Heart left ventricle (tissue), 16 donors: Measurements from ENCODE around the gene CMPK2. TPM values are rescaled to one million over a fixed set of nuclear protein-coding genes. Genes with fewer than 3 reads are reported as not detected.

Experiments
- ATAC-seq, 4 donors: fragments of 200-7000 bp; cut with Tn5 transposase; one replicate each; pipeline ENCODE4 v1.9.1; 2020 to 2022; ENCODE audit warnings: moderate library complexity in 4 of 4, mild to moderate bottlenecking in 3 of 4, moderate number of reproducible peaks in 1 of 4
- DNase-seq, 5 donors: peaks; one replicate each; pipeline ENCODE4 v3.0.0-alpha.2; 2020
- H3K27ac ChIP-seq, 12 donors: fragments of 200-600 bp; sonication (generic) in 4 of 12; one replicate each; pipeline versions ENCODE4 v1.5.0 to v1.8.0; 2016 to 2022; ENCODE audit warnings: mild to moderate bottlenecking in 2 of 12
- H3K27me3 ChIP-seq, 9 donors: fragments of 200-600 bp; sonication (generic) in 2 of 9; one replicate each; pipeline versions ENCODE4 v1.5.1 to v1.8.0; 2016 to 2022; ENCODE audit warnings: mild to moderate bottlenecking in 3 of 9
- H3K36me3 ChIP-seq, 9 donors: fragments of 200-600 bp; sonication (generic) in 2 of 9; one replicate each; pipeline versions ENCODE4 v1.5.0 to v1.8.0; 2018 to 2022; ENCODE audit warnings: mild to moderate bottlenecking in 2 of 9
- H3K4me1 ChIP-seq, 12 donors: fragments of 200-600 bp; sonication (generic) in 4 of 12; one replicate each; pipeline versions ENCODE4 v1.5.0 to v1.8.0; 2016 to 2022; ENCODE audit warnings: mild to moderate bottlenecking in 3 of 12
- H3K4me3 ChIP-seq, 12 donors: fragments of 200-600 bp; sonication (generic) in 4 of 12; one replicate each; pipeline versions ENCODE4 v1.5.0 to v1.8.0; 2017 to 2022; ENCODE audit warnings: mild to moderate bottlenecking in 9 of 12, moderate library complexity in 4 of 12
- H3K9me3 ChIP-seq, 12 donors: fragments of 200-600 bp; sonication (generic) in 4 of 12; one replicate each; pipeline versions ENCODE4 v1.5.0 to v1.8.0; 2016 to 2022; ENCODE audit warnings: mild to moderate bottlenecking in 1 of 12
- POLR2A ChIP-seq, 2 donors: fragments of 450-650 bp; IDR thresholded peaks; one replicate each; pipeline ENCODE4 v1.6.1; 2017; ENCODE audit warnings: antibody characterized with exemption in 2 of 2, mild to moderate bottlenecking in 2 of 2, moderate library complexity in 2 of 2
- WGBS, 4 donors: extraction: QIAGEN DNeasy Blood & Tissue Kit in 2 of 4; methylation state at CpG; one replicate each; pipeline versions ENCODE4 v1.1.5 to v1.1.7; 2013 to 2018; 5-methylcytosine and 5-hydroxymethylcytosine counted together
- intact Hi-C, 10 donors: fragments of 100-400 bp; cut with DNase I; formaldehyde crosslinking; loops; one replicate each; pipeline versions ENCODE4 v1.11.1 to v1.14.2; 2022
- polyA plus RNA-seq, 2 donors: library from polyadenylated mRNA; stranded (reverse); fragments of 200-250 nt; gene quantifications; one replicate each; pipeline ENCODE4 v1.2.3, GENCODE V29; 2013
- total RNA-seq, 9 donors: library from RNA; depleted of rRNA in 2 of 9; stranded (reverse); fragments of >200 nt in 2 of 9; fragmentation: NEBNext Ultra II Directional in 3 of 9; extraction: Animal tissue kit (Norgen Biotek cat#: 25700) in 3 of 9; gene quantifications; one replicate each; pipeline versions ENCODE4 v1.1.0 to v1.2.4, GENCODE V29; 2016 to 2023
- TF ChIP-seq, protein P1 (sequence below), 12 donors: fragments of 200-600 bp; sonication (generic) in 4 of 12; IDR thresholded peaks; one replicate each; pipeline versions ENCODE4 v1.5.0 to v1.8.0; 2018 to 2022; ENCODE audit warnings: antibody characterized with exemption in 12 of 12, mild to moderate bottlenecking in 5 of 12
- donor health status: ischemic (EF 13 %, LVEDD 7.1; RV severe dilation, severe dysfunction).
- donor health status: healthy with polysubstance abuse.
- donor health status: DM: no; HTN: yes; CAD: no.
- donor health status: DM: no; HTN: no; CAD: no.
- donor health status: ischemic (EF 25% LVEDD 6.9; RV normal size, moderate dysfunction).
- donor health status: ischemic (EF 25% LVEDD 5.7; RV mildly dilated, moderate dysfunction).
- donor health status: healthy.
- donor health status: DM: yes; HTN: yes; CAD: no.
- donor health status: ischemic (EF 35%, LVEDD 5.7; RV mildly dilated, moderate dysfunction).
- donor health status: nonischemic (EF 11% LVEDD 7.7; RV severe dilation, severe dysfunction).
- donor health status: DM: yes; HTN: yes; CAD: no.
- donor health status: PGD.
- donor health status: ischemic (EF 29% LVEDD 5.4; RV normal size, mild dysfunction).
- donor health status: nonischemic (EF 23%, LVEDD 6.1; RV moderate dilation, normal function).

CMPK2 gene
- total and polyA plus RNA-seq, 11 donors, result 2.0 to 33.2 (median 6.0) TPM

DNA sequence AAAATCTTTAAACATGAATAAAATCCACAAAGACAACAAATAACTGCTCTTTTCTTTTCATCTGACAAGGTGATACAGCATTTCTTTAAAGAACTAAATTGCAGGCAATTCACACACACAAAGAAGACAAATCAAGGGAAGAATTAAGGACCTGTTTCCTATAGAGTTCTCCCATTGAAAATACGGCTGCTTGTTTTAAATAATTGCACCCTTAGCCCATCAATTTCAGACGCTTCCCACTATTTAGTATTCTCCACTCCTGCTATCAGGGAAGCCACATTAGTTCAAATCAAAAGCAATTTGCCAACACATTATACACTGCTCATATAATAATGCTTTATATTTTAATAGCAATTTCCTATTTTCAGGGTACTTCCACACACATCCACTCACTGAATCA is 11.3 kb downstream of the CMPK2 start:
- Histone ChIP-seq H3K36me3 (peaks cover 4 to 95% (median 37%) of the 10 kb centered on the region in 9 donors), H3K27me3 (no peaks in the 10 kb centered on the region), H3K27ac (no peak overlapping the region), H3K4me3 (no peak overlapping the region), H3K4me1 (no peaks in the 10 kb centered on the region), H3K9me3 (peaks cover 0 to 31% (median 9%) of the 10 kb centered on the region in 12 donors)
- TF ChIP-seq, protein P1, sequence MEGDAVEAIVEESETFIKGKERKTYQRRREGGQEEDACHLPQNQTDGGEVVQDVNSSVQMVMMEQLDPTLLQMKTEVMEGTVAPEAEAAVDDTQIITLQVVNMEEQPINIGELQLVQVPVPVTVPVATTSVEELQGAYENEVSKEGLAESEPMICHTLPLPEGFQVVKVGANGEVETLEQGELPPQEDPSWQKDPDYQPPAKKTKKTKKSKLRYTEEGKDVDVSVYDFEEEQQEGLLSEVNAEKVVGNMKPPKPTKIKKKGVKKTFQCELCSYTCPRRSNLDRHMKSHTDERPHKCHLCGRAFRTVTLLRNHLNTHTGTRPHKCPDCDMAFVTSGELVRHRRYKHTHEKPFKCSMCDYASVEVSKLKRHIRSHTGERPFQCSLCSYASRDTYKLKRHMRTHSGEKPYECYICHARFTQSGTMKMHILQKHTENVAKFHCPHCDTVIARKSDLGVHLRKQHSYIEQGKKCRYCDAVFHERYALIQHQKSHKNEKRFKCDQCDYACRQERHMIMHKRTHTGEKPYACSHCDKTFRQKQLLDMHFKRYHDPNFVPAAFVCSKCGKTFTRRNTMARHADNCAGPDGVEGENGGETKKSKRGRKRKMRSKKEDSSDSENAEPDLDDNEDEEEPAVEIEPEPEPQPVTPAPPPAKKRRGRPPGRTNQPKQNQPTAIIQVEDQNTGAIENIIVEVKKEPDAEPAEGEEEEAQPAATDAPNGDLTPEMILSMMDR (IDR thresholded peaks at IDR 0.05), result no peak
- no peak for ATAC-seq
- 94 to 97% (median 96%) methylated on average over 2 of the region's 2 CpGs for WGBS, 4 donors
- no peak for DNase-seq
- intact Hi-C loops, result no loop called here

DNA sequence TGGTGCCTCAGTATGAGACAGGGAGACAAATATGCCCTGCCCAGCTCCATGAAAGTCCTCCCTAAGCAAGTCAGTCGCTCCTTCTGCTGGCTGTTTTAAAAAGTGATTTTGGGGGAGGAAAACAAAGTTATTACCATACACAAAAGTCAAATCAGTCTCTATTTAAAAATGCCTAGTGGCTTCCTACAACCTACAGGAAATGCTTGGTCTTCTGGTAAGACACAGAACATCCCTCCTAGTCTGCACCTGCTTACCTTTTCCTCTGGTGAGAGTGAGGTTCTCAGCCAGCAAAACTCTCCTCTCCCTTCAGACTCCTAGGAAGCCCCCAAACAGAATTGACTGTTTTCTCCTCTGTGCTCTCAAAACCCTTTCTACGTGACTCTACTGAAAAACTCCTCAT is 13.5 kb downstream of the CMPK2 start:
- Histone ChIP-seq H3K36me3 (peaks cover 3 to 94% (median 48%) of the 10 kb centered on the region in 9 donors), H3K4me1 (no peaks in the 10 kb centered on the region), H3K4me3 (no peak overlapping the region), H3K27me3 (no peaks in the 10 kb centered on the region), H3K9me3 (peaks cover 0 to 40% (median 21%) of the 10 kb centered on the region in 12 donors), H3K27ac (no peak overlapping the region)
- DNase-seq, result no peak
- ATAC-seq, result no peak
- WGBS, 4 donors, result 89 to 98% (median 96%) methylated on average over 2 of the region's 2 CpGs
- TF ChIP-seq, protein P1 (IDR thresholded peaks at IDR 0.05), result no peak
- no peak for TF ChIP-seq POLR2A (IDR thresholded peaks at IDR 0.05)
- intact Hi-C loops, result no loop called here

DNA sequence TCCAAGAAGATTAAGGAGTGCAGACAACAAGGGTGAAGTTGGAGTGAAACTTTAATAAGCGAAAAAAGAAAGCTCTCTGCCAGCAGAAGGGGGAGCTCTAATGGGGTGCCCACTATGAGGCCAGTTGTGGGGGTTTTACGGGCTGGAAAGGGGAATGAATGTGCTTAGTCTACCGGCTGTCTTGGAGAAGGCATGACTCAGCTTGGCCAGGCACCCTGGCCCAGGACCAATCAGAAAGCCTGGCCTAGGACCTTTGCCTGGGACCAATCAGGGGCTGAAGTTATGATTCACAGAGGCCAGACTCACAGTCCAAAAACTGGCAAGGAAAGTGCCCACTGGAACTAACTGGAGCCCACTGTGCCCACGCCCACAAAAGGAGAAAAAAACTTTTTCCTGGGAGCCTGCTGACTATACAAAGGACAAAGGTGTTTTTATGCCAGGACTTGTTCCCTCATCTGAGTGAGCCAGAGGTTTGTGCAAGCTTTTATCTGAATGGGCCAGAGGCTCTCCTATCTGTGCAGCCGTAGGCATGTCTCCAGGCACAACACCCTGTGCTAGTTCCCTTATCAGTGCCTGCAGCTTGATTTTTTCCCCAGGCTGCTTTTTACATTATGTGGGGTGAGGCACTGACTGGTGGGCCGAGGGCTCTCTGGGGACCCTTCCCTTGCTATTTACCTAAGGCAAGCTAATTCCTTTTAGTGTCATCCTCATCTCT is 18.6 kb downstream of the CMPK2 start:
- Histone ChIP-seq H3K9me3 (peaks cover 0 to 91% (median 71%) of the 10 kb centered on the region in 12 donors), H3K27me3 (no peaks in the 10 kb centered on the region), H3K36me3 (peaks cover 3 to 62% (median 41%) of the 10 kb centered on the region in 9 donors), H3K4me3 (no peak overlapping the region), H3K27ac (no peak overlapping the region), H3K4me1 (no peaks in the 10 kb centered on the region)
- DNase-seq (no peak), ATAC-seq (peak in 1 of 4 donors; percentile 41)
- intact Hi-C loops, result no loop called here
- TF ChIP-seq, protein P1 (IDR thresholded peaks at IDR 0.05), result no peak
- no peak for TF ChIP-seq POLR2A (IDR thresholded peaks at IDR 0.05)
- WGBS, 4 donors, result 76 to 84% (median 80%) methylated on average over 6 of the region's 6 CpGs

DNA sequence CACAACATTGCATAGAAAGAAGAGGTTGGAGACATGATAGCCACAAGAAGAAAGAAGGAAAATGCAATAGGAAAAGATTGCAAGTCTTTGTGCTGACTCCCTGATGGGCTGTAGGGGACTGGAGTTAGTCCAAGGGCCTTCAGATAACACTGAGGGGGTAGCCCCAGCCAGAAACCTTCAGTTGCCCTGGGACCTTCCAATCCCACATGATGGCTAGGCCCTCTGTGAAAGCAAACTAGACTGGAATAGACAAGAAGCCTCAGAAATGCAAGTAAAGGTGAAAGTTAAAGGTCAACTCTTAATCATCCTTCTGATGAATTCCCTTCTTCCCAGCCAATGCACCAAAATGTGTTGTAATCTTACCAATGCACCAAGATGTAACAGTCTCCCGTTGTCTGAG is 19.2 kb downstream of the CMPK2 start:
- H3K4me1 ChIP-seq, result no peaks in the 10 kb centered on the region
- no peak overlapping the region for H3K4me3 ChIP-seq
- 57 to 96% (median 76%) methylated on average over 1 of the region's 1 CpG for WGBS, 4 donors
- H3K27ac ChIP-seq, result no peak overlapping the region
- intact Hi-C loops, result no loop called here
- peaks cover 3 to 56% (median 36%) of the 10 kb centered on the region in 9 donors for H3K36me3 ChIP-seq
- no peaks in the 10 kb centered on the region for H3K27me3 ChIP-seq
- ATAC-seq, result no peak
- H3K9me3 ChIP-seq, result peaks cover 0 to 97% (median 71%) of the 10 kb centered on the region in 12 donors
- TF ChIP-seq, protein P1 (IDR thresholded peaks at IDR 0.05), result no peak
- TF ChIP-seq POLR2A (IDR thresholded peaks at IDR 0.05), result no peak
- DNase-seq, result no peak
